ENCODE measurements around the gene BRAT1.

DNA sequence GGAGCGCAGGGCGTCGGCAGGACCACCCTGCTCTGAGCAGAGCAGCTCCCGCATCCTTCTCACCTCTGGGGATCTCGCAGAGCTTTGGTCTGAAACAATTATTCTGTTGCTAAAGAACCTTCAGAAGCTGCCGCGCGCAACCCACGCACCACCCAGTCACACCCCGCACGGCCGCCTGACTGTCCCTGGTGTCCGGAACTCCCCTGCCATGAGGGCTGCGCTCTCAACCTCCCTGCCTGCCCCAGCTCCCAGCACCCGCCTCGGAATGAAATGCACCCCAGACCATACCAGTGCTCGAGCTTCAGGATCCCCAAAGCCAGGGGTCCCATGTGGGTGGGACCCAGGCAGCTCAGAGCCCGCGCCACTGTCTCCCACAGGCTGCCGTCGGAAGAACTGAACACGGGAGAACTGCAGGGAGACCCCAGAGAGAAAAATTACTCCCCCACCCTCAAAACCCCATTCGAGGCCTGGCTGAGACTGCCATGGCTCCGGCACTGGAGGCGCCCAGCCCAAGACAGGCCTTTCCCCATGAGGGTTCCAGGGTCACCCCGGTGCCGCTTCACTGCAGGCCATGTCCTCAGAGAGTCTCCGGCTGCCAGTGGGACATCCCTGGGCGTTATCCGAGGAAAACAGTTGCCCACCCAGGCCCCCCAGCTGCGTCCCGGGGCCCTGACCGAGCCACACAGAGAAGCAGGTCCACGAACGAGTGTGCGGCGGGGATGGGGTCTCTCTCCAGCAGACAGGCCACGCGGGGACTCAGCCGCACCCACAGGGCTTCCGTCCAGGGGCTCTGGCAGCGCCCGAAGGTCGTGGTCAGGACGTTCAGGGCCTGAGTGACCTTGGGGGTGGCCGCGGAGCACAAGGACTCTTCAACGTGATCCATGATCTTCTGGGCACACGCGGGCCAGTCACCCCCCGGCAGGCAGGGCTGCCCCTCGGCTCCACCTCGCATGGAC lies 12.1 kb downstream of the BRAT1 start:
- TF ChIP-seq, protein P1, sequence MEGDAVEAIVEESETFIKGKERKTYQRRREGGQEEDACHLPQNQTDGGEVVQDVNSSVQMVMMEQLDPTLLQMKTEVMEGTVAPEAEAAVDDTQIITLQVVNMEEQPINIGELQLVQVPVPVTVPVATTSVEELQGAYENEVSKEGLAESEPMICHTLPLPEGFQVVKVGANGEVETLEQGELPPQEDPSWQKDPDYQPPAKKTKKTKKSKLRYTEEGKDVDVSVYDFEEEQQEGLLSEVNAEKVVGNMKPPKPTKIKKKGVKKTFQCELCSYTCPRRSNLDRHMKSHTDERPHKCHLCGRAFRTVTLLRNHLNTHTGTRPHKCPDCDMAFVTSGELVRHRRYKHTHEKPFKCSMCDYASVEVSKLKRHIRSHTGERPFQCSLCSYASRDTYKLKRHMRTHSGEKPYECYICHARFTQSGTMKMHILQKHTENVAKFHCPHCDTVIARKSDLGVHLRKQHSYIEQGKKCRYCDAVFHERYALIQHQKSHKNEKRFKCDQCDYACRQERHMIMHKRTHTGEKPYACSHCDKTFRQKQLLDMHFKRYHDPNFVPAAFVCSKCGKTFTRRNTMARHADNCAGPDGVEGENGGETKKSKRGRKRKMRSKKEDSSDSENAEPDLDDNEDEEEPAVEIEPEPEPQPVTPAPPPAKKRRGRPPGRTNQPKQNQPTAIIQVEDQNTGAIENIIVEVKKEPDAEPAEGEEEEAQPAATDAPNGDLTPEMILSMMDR (IDR thresholded peaks at IDR 0.05; ENCODE audit: low read depth, low read length, poor library complexity, severe bottlenecking): no peak
- no peak for TF ChIP-seq EZH2phosphoT487 (IDR thresholded peaks at IDR 0.05; ENCODE audit: borderline replicate concordance, low read length)

Data from DOHH2 (cell line).